ENCODE measurements around the gene BCL2A1. TPM values are rescaled to one million over a fixed set of nuclear protein-coding genes. Genes with fewer than 3 reads are reported as not detected.
A peak's percentile ranks its signal among the peaks of the same experiment; 100 is the strongest.

BCL2A1 gene
- total and polyA plus RNA-seq, 7 experiments from 2014 or later, result 27.3 to 119 (median 29.9) TPM

GRCh38 chr15:79981831-79982455 is 10.9 kb upstream of the BCL2A1 start:
- no peak overlapping the region for H3K4me3 ChIP-seq (ENCODE audit: low read length)

GRCh38 chr15:79978655-79979514 is 7.9 kb upstream of the BCL2A1 start:
- ChIA-PET POLR2A (interaction anchor here (1.1 to 2.2 kb wide), 2 partner anchors 11 to 44 kb away, joined by 5 to 7 read pairs; no protein-coding TSS in a partner anchor), CTCF (interaction anchor here (0.7 to 0.9 kb wide), 2 partner anchors 44 to 125 kb away, joined by 3 to 4 read pairs; no protein-coding TSS in a partner anchor)
- no peaks in the 10 kb centered on the region for H3K27me3 Mint-ChIP-seq
- H3K4me1 Mint-ChIP-seq, result peaks cover under 1 to 11% (median 1%) of the 10 kb centered on the region in 7 donors
- Histone ChIP-seq H3K27ac (ENCODE audit: low read depth, low read length) (no peak overlapping the region), H3K4me1 (ENCODE audit: control insufficient read depth in 2 of 2, insufficient read depth in 2 of 2, low read length in 2 of 2) (no peaks in the 10 kb centered on the region), H3K4me3 (ENCODE audit: low read length) (no peak overlapping the region), H3K36me3 (ENCODE audit: control insufficient read depth in 2 of 3, insufficient read depth in 3 of 3, low read length in 3 of 3) (no peaks in the 10 kb centered on the region), H3K9me3 (ENCODE audit: control insufficient read depth in 2 of 3, low read length in 3 of 3) (no peaks in the 10 kb centered on the region), H3K27me3 (ENCODE audit: control insufficient read depth in 2 of 2, insufficient read depth in 2 of 2, low read length in 2 of 2) (no peaks in the 10 kb centered on the region)
- H3K9me3 Mint-ChIP-seq, result no peaks in the 10 kb centered on the region
- H3K27ac Mint-ChIP-seq, result peak overlapping the region in 1 of 9 donors; percentile 10
- no peak overlapping the region for H3K4me3 Mint-ChIP-seq
- no peak for DNase-seq
- H3K36me3 Mint-ChIP-seq, result no peaks in the 10 kb centered on the region
- intact Hi-C loops (cut with micrococcal nuclease), result no loop called here
- peak; percentile 70 for ATAC-seq

More at GRCh38 chr15:79981831-79982455, 10.9 kb upstream of the BCL2A1 start:
- POLR2A ChIA-PET, result interaction anchor here (0.6 to 1.4 kb wide), 3 partner anchors 11 to 59 kb away, joined by 3 to 7 read pairs (median 3); partner anchors contain the start of gene BCL2A1
- Mint-ChIP-seq H3K27me3 (no peaks in the 10 kb centered on the region), H3K36me3 (no peaks in the 10 kb centered on the region), H3K27ac (peak overlapping the region in 1 of 9 donors; percentile 0), H3K4me3 (no peak overlapping the region), H3K4me1 (peaks cover 0 to 11% (median 0%) of the 10 kb centered on the region in 7 donors), H3K9me3 (no peaks in the 10 kb centered on the region)
- Histone ChIP-seq H3K27ac (ENCODE audit: low read depth, low read length) (no peak overlapping the region), H3K36me3 (ENCODE audit: control insufficient read depth in 2 of 3, insufficient read depth in 3 of 3, low read length in 3 of 3) (no peaks in the 10 kb centered on the region), H3K4me1 (ENCODE audit: control insufficient read depth in 2 of 2, insufficient read depth in 2 of 2, low read length in 2 of 2) (no peaks in the 10 kb centered on the region), H3K9me3 (ENCODE audit: control insufficient read depth in 2 of 3, low read length in 3 of 3) (no peaks in the 10 kb centered on the region), H3K27me3 (ENCODE audit: control insufficient read depth in 2 of 2, insufficient read depth in 2 of 2, low read length in 2 of 2) (no peaks in the 10 kb centered on the region)
- intact Hi-C loops (cut with micrococcal nuclease), result no loop called here
- peak; percentile 40 for ATAC-seq
- DNase-seq, result no peak
- CTCF ChIA-PET, result no interaction called here

DNA sequence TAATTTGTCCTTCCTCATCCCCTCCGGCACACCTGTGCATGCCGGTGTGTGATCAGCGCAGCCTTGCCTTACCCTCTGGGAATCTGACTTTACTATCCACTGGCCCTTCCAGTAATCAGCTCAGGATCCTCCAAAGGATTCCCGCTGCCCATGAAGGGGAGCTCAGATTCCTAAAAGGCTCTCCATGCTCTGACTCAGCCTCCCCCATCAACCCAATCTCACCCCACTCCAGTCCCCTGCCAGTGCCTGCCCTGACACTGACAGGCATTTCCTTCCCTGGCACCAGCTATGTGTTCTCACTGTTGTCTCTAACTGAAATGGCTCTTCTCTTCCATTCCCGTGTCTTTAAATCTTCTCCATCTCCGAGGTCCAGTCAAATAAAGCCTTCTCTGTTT is 7.3 kb upstream of the BCL2A1 start:
- no peak overlapping the region for H3K4me3 Mint-ChIP-seq

GRCh38 chr15:79977431-79978054 is 6.5 kb upstream of the BCL2A1 start:
- H3K4me3 Mint-ChIP-seq, result no peak overlapping the region
- Histone ChIP-seq H3K4me1 (ENCODE audit: control insufficient read depth in 2 of 2, insufficient read depth in 2 of 2, low read length in 2 of 2) (peaks cover 0 to 7% of the 10 kb centered on the region in 2 donors), H3K4me3 (ENCODE audit: low read length) (no peak overlapping the region), H3K36me3 (ENCODE audit: control insufficient read depth in 2 of 3, insufficient read depth in 3 of 3, low read length in 3 of 3) (no peaks in the 10 kb centered on the region), H3K27ac (ENCODE audit: low read depth, low read length) (no peak overlapping the region), H3K27me3 (ENCODE audit: control insufficient read depth in 2 of 2, insufficient read depth in 2 of 2, low read length in 2 of 2) (no peaks in the 10 kb centered on the region), H3K9me3 (ENCODE audit: control insufficient read depth in 2 of 3, low read length in 3 of 3) (no peaks in the 10 kb centered on the region)
- no peaks in the 10 kb centered on the region for H3K36me3 Mint-ChIP-seq
- no peak for DNase-seq
- intact Hi-C loops (cut with micrococcal nuclease), result no loop called here
- peaks cover 12 to 21% (median 14%) of the 10 kb centered on the region in 7 donors for H3K4me1 Mint-ChIP-seq
- POLR2A ChIA-PET, result interaction anchor here (0.7 to 1.3 kb wide), 4 partner anchors 8 to 54 kb away, joined by 3 to 5 read pairs (median 3); no protein-coding TSS in a partner anchor
- no peaks in the 10 kb centered on the region for H3K9me3 Mint-ChIP-seq
- CTCF ChIA-PET, result no interaction called here
- H3K27me3 Mint-ChIP-seq, result no peaks in the 10 kb centered on the region
- peak overlapping the region in 1 of 9 donors; percentile 66 for H3K27ac Mint-ChIP-seq
- ATAC-seq, result peak; percentile 78

More for the DNA sequence above, 7.3 kb upstream of the BCL2A1 start:
- no peaks in the 10 kb centered on the region for H3K9me3 ChIP-seq (ENCODE audit: control insufficient read depth in 2 of 3, low read length in 3 of 3)
- peaks cover 6 to 15% (median 8%) of the 10 kb centered on the region in 7 donors for H3K4me1 Mint-ChIP-seq
- H3K27me3 Mint-ChIP-seq, result no peaks in the 10 kb centered on the region
- H3K4me1 ChIP-seq (ENCODE audit: control insufficient read depth in 2 of 2, insufficient read depth in 2 of 2, low read length in 2 of 2), result peaks cover 0 to under 1% of the 10 kb centered on the region in 2 donors
- ATAC-seq (no peak), DNase-seq (no peak)
- H3K27ac ChIP-seq (ENCODE audit: low read depth, low read length), result no peak overlapping the region
- CTCF ChIA-PET, result interaction anchor here (0.9 kb wide), 1 partner anchor 125 kb away, joined by 4 read pairs; no protein-coding TSS in a partner anchor
- H3K27me3 ChIP-seq (ENCODE audit: control insufficient read depth in 2 of 2, insufficient read depth in 2 of 2, low read length in 2 of 2), result no peaks in the 10 kb centered on the region
- H3K27ac Mint-ChIP-seq, result no peak overlapping the region
- intact Hi-C loops (cut with micrococcal nuclease), result no loop called here
- no peaks in the 10 kb centered on the region for H3K9me3 Mint-ChIP-seq
- POLR2A ChIA-PET, result interaction anchor here (1.1 to 2.2 kb wide), 3 partner anchors 10 to 55 kb away, joined by 3 to 7 read pairs (median 5); no protein-coding TSS in a partner anchor
- H3K4me3 ChIP-seq (ENCODE audit: low read length), result no peak overlapping the region
- H3K36me3 ChIP-seq (ENCODE audit: control insufficient read depth in 2 of 3, insufficient read depth in 3 of 3, low read length in 3 of 3), result no peaks in the 10 kb centered on the region
- H3K36me3 Mint-ChIP-seq, result no peaks in the 10 kb centered on the region

DNA sequence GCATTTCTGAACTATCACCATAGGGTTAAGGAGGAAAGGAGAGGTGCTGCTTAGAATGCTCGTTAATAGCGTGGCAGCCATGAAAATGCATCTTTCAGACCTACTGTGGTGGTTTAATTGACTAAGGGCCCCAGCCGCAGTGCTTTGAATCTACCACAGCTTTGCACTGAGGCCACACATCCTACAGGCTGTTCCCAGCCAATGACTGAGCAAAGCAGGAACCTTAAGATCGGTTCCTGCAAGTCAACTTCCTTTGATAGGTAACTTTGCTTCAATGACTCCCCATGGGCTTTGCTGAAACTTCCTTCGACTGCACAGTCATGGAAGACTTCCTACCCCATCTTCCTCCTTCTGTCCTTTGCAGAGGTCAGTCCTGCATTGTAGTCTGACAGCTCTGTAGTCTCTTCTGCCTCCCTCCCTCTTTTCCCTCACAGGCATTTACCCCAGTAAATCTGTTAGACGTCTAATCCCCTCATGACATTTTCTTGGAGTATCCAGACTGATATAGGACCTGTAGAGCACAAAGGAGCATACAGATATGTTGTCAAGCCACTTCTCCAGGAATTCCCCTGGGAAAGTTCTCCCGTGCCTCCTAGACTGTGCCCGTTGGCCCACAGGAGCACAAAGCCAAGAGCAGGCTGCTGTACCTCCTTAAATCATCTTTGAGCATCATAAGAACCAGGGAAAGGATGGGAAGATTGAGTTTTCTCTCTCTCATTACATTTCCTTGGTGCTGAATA is 2.6 kb upstream of the BCL2A1 start:
- no peaks in the 10 kb centered on the region for H3K36me3 ChIP-seq (ENCODE audit: control insufficient read depth in 2 of 3, insufficient read depth in 3 of 3, low read length in 3 of 3)
- intact Hi-C loops (cut with micrococcal nuclease), result loop anchor here in 1 of 2 donors (5.0 kb wide), 1 partner anchor 661 kb away; the partner anchor contains the start of gene TMED3
- H3K27ac Mint-ChIP-seq, result peak overlapping the region in 7 of 9 donors; percentile 2 to 75 (median 55)
- no peaks in the 10 kb centered on the region for H3K9me3 Mint-ChIP-seq
- peaks cover 26 to 38% (median 35%) of the 10 kb centered on the region in 7 donors for H3K4me1 Mint-ChIP-seq
- ChIA-PET CTCF (interaction anchor here (0.6 kb wide), 1 partner anchor 62 kb away, joined by 7 read pairs; no protein-coding TSS in a partner anchor), POLR2A (interaction anchor here (0.9 kb wide), 1 partner anchor 76 kb away, joined by 3 read pairs; no protein-coding TSS in a partner anchor)
- H3K36me3 Mint-ChIP-seq, result no peaks in the 10 kb centered on the region
- DNase-seq, result no peak
- no peak overlapping the region for H3K4me3 ChIP-seq (ENCODE audit: low read length)
- H3K9me3 ChIP-seq (ENCODE audit: control insufficient read depth in 2 of 3, low read length in 3 of 3), result no peaks in the 10 kb centered on the region
- H3K4me1 ChIP-seq (ENCODE audit: control insufficient read depth in 2 of 2, insufficient read depth in 2 of 2, low read length in 2 of 2), result peaks cover 10 to 19% of the 10 kb centered on the region in 2 donors
- H3K27ac ChIP-seq (ENCODE audit: low read depth, low read length), result no peak overlapping the region
- ATAC-seq, result no peak
- no peaks in the 10 kb centered on the region for H3K27me3 Mint-ChIP-seq
- H3K27me3 ChIP-seq (ENCODE audit: control insufficient read depth in 2 of 2, insufficient read depth in 2 of 2, low read length in 2 of 2), result no peaks in the 10 kb centered on the region
- peak overlapping the region in 1 of 10 donors; percentile 0 for H3K4me3 Mint-ChIP-seq

Measured in naive thymus-derived CD4-positive, alpha-beta T cell (primary cell).